BLaER1 treated with 17β-estradiol and CSF1 and Interleukin-3, amounts not matched to agents 10 nM and 100 nM (cell line): ENCODE measurements around the gene MAPKAPK2.

Source experiments
- H3K27ac ChIP-seq, 11 experiments: shearing (Covaris generic); formaldehyde crosslinking; 2 replicates each; pipeline ENCODE4 v1.8.1; 2022
- H3K27me3 ChIP-seq, 11 experiments: shearing (Covaris generic); formaldehyde crosslinking; 2 replicates each; pipeline ENCODE4 v1.8.1; 2022
- H3K36me3 ChIP-seq, 11 experiments: shearing (Covaris generic); formaldehyde crosslinking; 2 replicates each; pipeline ENCODE4 v1.8.1; 2022
- H3K4me1 ChIP-seq, 10 experiments: shearing (Covaris generic); formaldehyde crosslinking; 2 replicates each; pipeline ENCODE4 v1.8.1; 2022
- H3K4me2 ChIP-seq, 11 experiments: shearing (Covaris generic); formaldehyde crosslinking; 2 replicates each; pipeline ENCODE4 v1.8.1; 2022
- H3K4me3 ChIP-seq, 10 experiments: shearing (Covaris generic); formaldehyde crosslinking; 2 replicates each; pipeline ENCODE4 v1.8.1; 2022
- H3K9ac ChIP-seq, 11 experiments: shearing (Covaris generic); formaldehyde crosslinking; 2 replicates each; pipeline ENCODE4 v1.8.1; 2022
- H3K9me3 ChIP-seq, 11 experiments: shearing (Covaris generic); formaldehyde crosslinking; replicated peaks in 1 of 11; 2 replicates each; pipeline ENCODE4 v1.8.1; 2022
- H4K20me1 ChIP-seq, 11 experiments: shearing (Covaris generic); formaldehyde crosslinking; 2 replicates each; pipeline ENCODE4 v1.8.1; 2022
- Cebpa-rat ChIP-seq, 11 experiments: shearing (Covaris generic); IDR thresholded peaks; 2 replicates each; pipeline ENCODE4 v1.8.1; 2022

The MAPKAPK2 gene

DNA sequence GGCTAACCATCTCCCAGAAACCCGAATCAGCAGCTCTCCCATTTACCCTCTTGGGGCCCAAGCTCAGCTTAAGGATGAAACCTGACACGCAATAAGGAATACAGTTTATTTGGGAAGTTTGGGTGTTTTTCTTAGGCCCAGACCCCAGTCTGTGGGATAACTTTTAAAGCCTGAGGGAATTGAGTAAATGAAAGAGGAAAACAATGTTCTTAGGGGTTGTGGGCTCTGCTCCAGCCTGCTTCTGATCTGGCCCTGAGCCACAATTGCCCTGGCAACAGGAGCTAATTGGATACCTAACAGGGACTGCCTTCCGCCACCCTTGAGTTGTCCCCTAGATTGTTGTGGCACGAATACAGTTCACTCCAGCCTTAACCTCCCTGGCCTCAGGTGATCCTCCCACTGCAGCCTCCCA lies 29.2 kb upstream of the MAPKAPK2 start:
- Histone ChIP-seq H3K4me3 (no peak overlapping the region), H3K27me3 (peaks cover 0 to 18% (median 0%) of the 10 kb centered on the region in 11 experiments; a peak in 4 of 22 replicates), H3K4me1 (peaks cover 61 to 100% (median 99%) of the 10 kb centered on the region in 10 experiments), H3K9ac (peak overlapping the region in 7 of 11 experiments; percentile 27 to 92 (median 61); a peak in 13 of 22 replicates), H3K9me3 (no peaks in the 10 kb centered on the region), H3K4me2 (peak overlapping the region; percentile 68 to 100 (median 93)), H3K36me3 (peaks cover 0 to 47% (median 30%) of the 10 kb centered on the region in 11 experiments; a peak in 16 of 22 replicates), H4K20me1 (peaks cover 0 to 17% (median 0%) of the 10 kb centered on the region in 11 experiments; a peak in 4 of 22 replicates), H3K27ac (peak overlapping the region in 8 of 11 experiments; percentile 57 to 98 (median 92); a peak in 16 of 22 replicates)
- TF ChIP-seq Cebpa-rat (IDR thresholded peaks at IDR 0.05) = no peak

DNA sequence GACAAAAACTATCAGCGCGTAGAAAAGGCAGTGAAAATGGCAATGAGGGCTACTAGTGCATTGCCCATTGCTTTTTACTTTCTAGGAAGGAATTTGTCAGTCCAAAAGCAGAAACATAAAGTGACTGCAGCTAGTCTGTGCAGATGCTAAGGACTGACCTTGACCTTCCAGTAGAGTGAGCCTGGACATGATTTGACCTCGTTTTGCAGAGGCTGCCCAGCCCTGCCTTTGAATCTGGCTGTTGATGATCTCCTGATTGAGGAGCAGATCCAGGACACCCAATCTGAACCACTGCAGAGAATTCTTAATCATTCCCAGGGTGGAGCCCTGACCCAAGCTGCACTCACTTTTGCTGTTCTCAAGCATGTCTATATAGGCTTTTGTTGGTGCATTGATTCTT lies 27.8 kb upstream of the MAPKAPK2 start:
- Histone ChIP-seq H3K27me3 (peaks cover 0 to 18% (median 0%) of the 10 kb centered on the region in 11 experiments; a peak in 4 of 22 replicates), H3K4me2 (peak overlapping the region; percentile 84 to 100 (median 93); a peak in 20 of 22 replicates), H4K20me1 (peaks cover 0 to 5% (median 0%) of the 10 kb centered on the region in 11 experiments; a peak in 3 of 22 replicates), H3K9me3 (no peaks in the 10 kb centered on the region), H3K4me3 (peak overlapping the region in 2 of 10 experiments; percentile 8 to 45; a peak in 2 of 20 replicates), H3K4me1 (peaks cover 61 to 100% (median 98%) of the 10 kb centered on the region in 10 experiments), H3K9ac (peak overlapping the region in 8 of 11 experiments; percentile 11 to 92 (median 82); a peak in 12 of 22 replicates), H3K27ac (peak overlapping the region in 9 of 11 experiments; percentile 58 to 98 (median 92); a peak in 17 of 22 replicates), H3K36me3 (peaks cover 0 to 33% (median 15%) of the 10 kb centered on the region in 11 experiments; a peak in 13 of 22 replicates)
- no peak for TF ChIP-seq Cebpa-rat (IDR thresholded peaks at IDR 0.05)

DNA sequence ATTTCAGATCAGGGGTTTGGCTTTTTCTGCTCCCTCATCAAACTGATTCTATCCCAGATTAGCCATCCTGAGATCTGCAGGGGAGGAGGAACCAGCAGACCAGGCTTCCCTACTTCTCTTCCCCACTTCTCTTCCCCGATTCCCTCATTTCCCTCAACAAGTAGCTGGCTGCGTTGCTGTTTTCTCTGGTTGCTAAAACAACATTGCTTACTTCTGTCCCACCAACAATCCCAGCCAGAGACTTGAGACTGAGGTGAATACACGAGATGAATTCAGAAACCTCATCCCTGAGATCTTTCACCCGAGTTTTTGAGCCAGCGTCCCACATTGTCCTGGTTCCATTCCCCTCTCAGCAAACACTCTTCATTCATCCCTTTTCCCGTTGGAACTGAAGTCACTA lies 27.0 kb upstream of the MAPKAPK2 start:
- peaks cover 0 to 22% (median 0%) of the 10 kb centered on the region in 11 experiments; a peak in 4 of 22 replicates for H3K27me3 ChIP-seq
- H4K20me1 ChIP-seq = no peaks in the 10 kb centered on the region; a peak in 2 of 22 replicates
- TF ChIP-seq Cebpa-rat (IDR thresholded peaks at IDR 0.05) = no peak
- peak overlapping the region in 9 of 11 experiments; percentile 37 to 92 (median 78); a peak in 17 of 22 replicates for H3K9ac ChIP-seq
- peak overlapping the region in 10 of 11 experiments; percentile 10 to 98 (median 88); a peak in 19 of 22 replicates for H3K27ac ChIP-seq
- H3K4me1 ChIP-seq = peaks cover 62 to 100% (median 97%) of the 10 kb centered on the region in 10 experiments
- peaks cover 0 to 25% (median 14%) of the 10 kb centered on the region in 11 experiments; a peak in 8 of 22 replicates for H3K36me3 ChIP-seq
- H3K9me3 ChIP-seq = no peaks in the 10 kb centered on the region
- H3K4me2 ChIP-seq = peak overlapping the region; percentile 84 to 100 (median 93)
- peak overlapping the region in 7 of 10 experiments; percentile 8 to 55 (median 45); a peak in 11 of 20 replicates for H3K4me3 ChIP-seq

DNA sequence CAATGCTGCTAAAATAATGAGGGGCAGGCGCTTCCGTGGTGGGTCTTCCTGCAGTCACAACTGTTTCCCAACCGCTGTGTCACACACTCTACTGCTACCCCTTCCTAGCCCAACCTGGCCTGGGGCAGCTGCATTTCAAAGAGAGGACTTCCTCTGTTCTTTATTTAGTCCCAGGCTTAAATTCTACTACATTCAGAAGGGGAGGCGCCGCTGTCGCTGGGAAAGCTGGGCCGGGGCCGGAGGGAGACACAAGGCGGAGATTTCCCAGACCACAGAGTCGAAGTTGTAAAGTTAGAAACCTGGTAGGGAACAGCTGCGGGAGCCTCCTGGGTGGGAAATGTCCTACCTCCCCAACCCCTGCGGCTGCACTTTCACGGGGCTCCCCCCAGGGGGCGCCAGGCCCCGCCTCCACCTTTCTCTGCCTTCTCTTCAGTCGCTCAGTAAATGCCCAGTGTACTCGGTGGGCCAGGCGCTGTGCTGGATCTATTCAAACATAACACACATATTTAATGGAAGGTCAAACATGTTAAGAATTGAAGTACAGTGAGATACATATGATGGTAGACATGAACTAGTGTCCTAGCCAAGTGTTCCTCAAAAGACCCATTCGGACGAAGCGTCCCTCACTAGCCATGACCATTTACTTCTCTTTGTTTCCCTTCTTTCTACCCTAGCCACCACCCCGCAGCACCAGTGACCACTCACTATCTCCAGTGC lies 26.3 kb upstream of the MAPKAPK2 start:
- Histone ChIP-seq H4K20me1 (peaks cover 0 to under 1% (median 0%) of the 10 kb centered on the region in 11 experiments; a peak in 2 of 22 replicates), H3K27ac (peak overlapping the region in 10 of 11 experiments; percentile 37 to 98 (median 88); a peak in 19 of 22 replicates), H3K4me1 (peaks cover 62 to 100% (median 97%) of the 10 kb centered on the region in 10 experiments), H3K9me3 (no peaks in the 10 kb centered on the region), H3K36me3 (peaks cover 0 to 18% (median 8%) of the 10 kb centered on the region in 11 experiments; a peak in 7 of 22 replicates), H3K27me3 (peaks cover 0 to 28% (median 0%) of the 10 kb centered on the region in 11 experiments; a peak in 4 of 22 replicates), H3K4me3 (peak overlapping the region in 9 of 10 experiments; percentile 12 to 57 (median 45); a peak in 15 of 20 replicates), H3K9ac (peak overlapping the region in 10 of 11 experiments; percentile 36 to 92 (median 77); a peak in 18 of 22 replicates), H3K4me2 (peak overlapping the region; percentile 84 to 100 (median 93))
- TF ChIP-seq Cebpa-rat (IDR thresholded peaks at IDR 0.05) = peak in 8 of 11 experiments; percentile 20 to 95 (median 84); a peak in 14 of 22 replicates

DNA sequence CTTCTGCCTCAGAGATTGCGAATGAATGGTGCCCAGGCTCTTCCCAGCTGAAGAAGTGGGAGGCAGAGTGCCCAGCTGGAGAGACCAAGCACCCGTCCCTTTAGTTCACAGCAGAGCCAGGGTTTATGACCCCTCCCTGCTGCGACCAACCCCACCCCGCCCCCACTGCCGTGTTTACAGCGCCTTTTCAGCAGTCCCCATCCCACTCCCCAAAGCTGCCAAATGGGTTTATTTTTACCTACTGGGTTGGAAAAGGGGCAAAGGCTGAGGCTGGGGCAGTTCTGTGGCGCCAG lies 25.8 kb upstream of the MAPKAPK2 start:
- TF ChIP-seq Cebpa-rat (IDR thresholded peaks at IDR 0.05) = no peak
- Histone ChIP-seq H3K4me1 (peaks cover 65 to 100% (median 97%) of the 10 kb centered on the region in 10 experiments), H4K20me1 (peaks cover 0 to 6% (median 0%) of the 10 kb centered on the region in 11 experiments; a peak in 2 of 22 replicates), H3K9ac (peak overlapping the region in 10 of 11 experiments; percentile 44 to 92 (median 77); a peak in 18 of 22 replicates), H3K27me3 (peaks cover 0 to 33% (median 0%) of the 10 kb centered on the region in 11 experiments; a peak in 4 of 22 replicates), H3K36me3 (peaks cover 0 to 14% (median 3%) of the 10 kb centered on the region in 11 experiments; a peak in 6 of 22 replicates), H3K9me3 (no peaks in the 10 kb centered on the region), H3K4me2 (peak overlapping the region; percentile 84 to 100 (median 93)), H3K4me3 (peak overlapping the region in 8 of 10 experiments; percentile 27 to 57 (median 48); a peak in 15 of 20 replicates), H3K27ac (peak overlapping the region in 10 of 11 experiments; percentile 37 to 98 (median 88); a peak in 18 of 22 replicates)

DNA sequence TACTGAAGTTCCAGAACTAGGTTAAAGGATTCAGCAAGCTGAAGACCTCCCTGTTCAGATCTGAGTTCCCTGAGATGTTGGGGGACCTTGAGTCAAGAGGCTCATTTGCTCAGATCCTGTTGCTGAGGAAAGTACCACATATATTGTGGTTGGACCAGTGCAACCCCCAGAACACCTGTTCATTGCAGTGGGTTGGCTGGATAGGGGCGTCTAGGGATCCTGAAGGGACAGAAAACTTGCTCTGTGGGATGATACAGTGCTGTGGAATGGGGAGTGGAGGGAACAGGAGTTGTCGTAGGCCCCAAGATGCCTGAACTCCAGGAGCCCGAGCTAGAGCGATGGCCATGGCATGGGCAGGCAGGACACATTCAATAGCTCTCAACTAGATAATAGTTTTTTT lies 24.6 kb upstream of the MAPKAPK2 start:
- Histone ChIP-seq H3K4me3 (peak overlapping the region in 6 of 10 experiments; percentile 43 to 57 (median 52); a peak in 8 of 20 replicates), H3K4me1 (peaks cover 64 to 100% (median 97%) of the 10 kb centered on the region in 10 experiments), H3K36me3 (peaks cover 0 to 3% (median 0%) of the 10 kb centered on the region in 11 experiments; a peak in 4 of 22 replicates), H3K9me3 (no peaks in the 10 kb centered on the region), H3K9ac (peak overlapping the region in 9 of 11 experiments; percentile 44 to 92 (median 78); a peak in 14 of 22 replicates), H4K20me1 (peaks cover 0 to 7% (median 0%) of the 10 kb centered on the region in 11 experiments; a peak in 2 of 22 replicates), H3K27me3 (peaks cover 0 to 43% (median 0%) of the 10 kb centered on the region in 11 experiments; a peak in 4 of 22 replicates), H3K4me2 (peak overlapping the region; percentile 84 to 100 (median 93); a peak in 21 of 22 replicates), H3K27ac (peak overlapping the region in 8 of 11 experiments; percentile 75 to 98 (median 92); a peak in 16 of 22 replicates)
- no peak for TF ChIP-seq Cebpa-rat (IDR thresholded peaks at IDR 0.05)

DNA sequence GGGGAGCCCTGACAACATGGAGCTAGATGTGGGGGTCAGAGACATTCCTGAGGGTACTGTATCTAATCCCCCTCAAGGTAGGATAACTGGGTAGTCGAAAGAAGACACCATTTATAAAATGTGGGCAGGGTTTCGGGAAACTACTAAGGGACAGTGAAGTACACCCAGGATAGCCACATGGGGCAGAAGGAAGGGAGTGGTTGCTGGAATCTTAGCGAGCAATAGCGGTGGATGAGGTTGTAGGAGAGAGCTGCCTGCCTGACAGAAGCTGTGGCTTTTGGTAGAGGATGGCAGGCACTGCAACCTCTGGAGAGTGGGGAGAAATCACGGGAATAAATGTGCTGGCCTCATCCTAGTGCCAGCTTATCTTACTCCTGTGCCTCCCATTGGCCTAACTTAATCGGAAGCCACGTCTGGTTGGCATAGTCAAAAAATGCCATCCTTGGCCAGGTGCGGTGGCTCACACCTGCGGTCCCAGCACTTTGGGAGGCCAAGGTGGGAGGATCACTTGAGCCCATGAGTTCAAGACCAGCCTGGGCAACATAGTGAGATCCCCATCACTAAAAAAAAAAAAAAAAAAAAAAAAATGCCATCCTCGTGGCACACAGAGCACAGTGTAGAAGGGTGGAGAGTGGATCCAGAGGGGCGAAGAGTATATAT lies 23.4 kb upstream of the MAPKAPK2 start:
- no peak overlapping the region for H3K4me3 ChIP-seq
- peak overlapping the region in 6 of 11 experiments; percentile 83 to 98 (median 93); a peak in 11 of 22 replicates for H3K27ac ChIP-seq
- H3K4me2 ChIP-seq = peak overlapping the region in 7 of 11 experiments; percentile 93 to 100 (median 98); a peak in 14 of 22 replicates
- no peaks in the 10 kb centered on the region; a peak in 1 of 22 replicates for H3K36me3 ChIP-seq
- TF ChIP-seq Cebpa-rat (IDR thresholded peaks at IDR 0.05) = no peak
- no peaks in the 10 kb centered on the region for H3K9me3 ChIP-seq
- H4K20me1 ChIP-seq = peaks cover 0 to 7% (median 0%) of the 10 kb centered on the region in 11 experiments; a peak in 2 of 22 replicates
- H3K9ac ChIP-seq = peak overlapping the region in 3 of 11 experiments; percentile 14 to 92 (median 87); a peak in 2 of 22 replicates
- peaks cover 66 to 100% (median 97%) of the 10 kb centered on the region in 10 experiments for H3K4me1 ChIP-seq
- H3K27me3 ChIP-seq = peaks cover 0 to 53% (median 0%) of the 10 kb centered on the region in 11 experiments; a peak in 4 of 22 replicates
